GM19438 (cell line): ENCODE measurements around the gene CEP85.
"Not testable (repeated sequence)": the region's sequence is repeated elsewhere in the genome, so short reads cannot be mapped to it uniquely, and the experiment has no call there.

ENCODE experiments used
- ATAC-seq: cut with Tn5 transposase; IDR thresholded peaks from one replicate; pipeline ENCODE4 v1.9.1; 2021; ENCODE audit warnings: low read depth; ENCODE audit not compliant: unreplicated experiment

Gene CEP85

GRCh38 chr1:26289158-26290059 lies 55.4 kb downstream of the CEP85 start:
- peak; percentile 40 for ATAC-seq

GRCh38 chr1:26290122-26290881 lies 56.3 kb downstream of the CEP85 start:
- no peak for ATAC-seq

- no peak for ATAC-seq
These were observed 56.9 kb downstream of the CEP85 start for GRCh38 chr1:26290882-26291261.

DNA sequence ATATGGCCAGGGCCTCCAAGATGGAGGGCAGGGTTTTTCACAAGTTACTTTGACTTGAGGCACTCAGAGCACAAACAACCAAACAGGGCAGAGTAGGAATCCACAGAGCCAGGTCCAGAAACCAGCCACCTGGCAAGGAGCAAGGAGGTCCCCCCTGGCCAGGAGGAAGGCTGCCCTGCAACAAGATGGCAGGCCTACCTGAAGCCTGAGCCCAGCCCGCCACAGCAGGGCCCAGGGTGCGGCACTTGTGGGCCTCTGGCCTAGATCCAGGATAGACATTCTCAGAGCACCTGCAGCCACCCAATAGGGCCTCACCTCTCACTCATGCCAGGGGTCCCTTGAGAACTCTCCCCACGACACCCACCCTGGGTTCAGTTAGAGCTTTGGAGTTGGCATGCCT lies 57.4 kb downstream of the CEP85 start:
- ATAC-seq, result no peak

DNA sequence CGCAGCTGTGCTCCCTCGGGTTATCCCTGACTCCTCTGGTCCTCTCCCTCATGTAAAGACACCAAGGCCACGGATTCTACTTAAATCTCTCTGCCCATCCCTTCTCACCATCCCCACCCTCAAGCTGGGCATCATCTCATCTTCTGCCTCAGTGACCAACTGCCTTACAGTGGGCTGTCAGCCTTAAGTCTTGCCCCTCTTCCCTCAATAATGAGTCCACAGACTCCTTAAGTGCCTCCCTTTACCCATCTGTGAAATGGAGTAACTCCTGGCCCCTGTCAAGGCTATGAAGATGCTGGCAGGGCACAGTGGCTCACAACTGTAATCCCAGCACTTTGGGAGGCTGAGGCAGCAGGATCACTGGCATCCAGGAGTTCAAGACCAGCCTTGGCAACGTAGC lies 57.9 kb downstream of the CEP85 start:
- no peak for ATAC-seq

- ATAC-seq, result not testable (repeated sequence)
These were observed 58.7 kb downstream of the CEP85 start for GRCh38 chr1:26292735-26293134.

GRCh38 chr1:26293911-26294463 lies 60.0 kb downstream of the CEP85 start:
- ATAC-seq, result no peak

- no peak for ATAC-seq
These were observed 61.5 kb downstream of the CEP85 start for GRCh38 chr1:26295194-26296138.

- no peak for ATAC-seq
These were observed 62.5 kb downstream of the CEP85 start for GRCh38 chr1:26296340-26297056.

GRCh38 chr1:26297057-26297790 lies 63.2 kb downstream of the CEP85 start:
- ATAC-seq, result no peak

DNA sequence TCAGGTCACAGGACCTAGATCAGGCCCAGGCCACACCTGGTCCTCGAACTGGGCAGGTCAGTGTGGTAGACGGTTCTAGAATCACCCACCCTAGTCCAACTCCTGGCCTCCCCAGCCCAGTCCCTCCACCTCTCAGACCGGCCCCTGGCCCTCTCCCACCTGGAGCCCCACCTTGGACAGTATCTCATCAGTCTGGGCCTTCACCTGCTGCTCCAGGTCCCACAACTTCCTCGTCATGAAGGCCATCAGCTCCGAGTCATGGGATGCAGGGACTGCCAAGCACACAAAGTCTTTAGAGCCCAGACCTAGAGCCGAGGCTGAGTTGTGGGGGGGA lies 63.8 kb downstream of the CEP85 start:
- no peak for ATAC-seq

DNA sequence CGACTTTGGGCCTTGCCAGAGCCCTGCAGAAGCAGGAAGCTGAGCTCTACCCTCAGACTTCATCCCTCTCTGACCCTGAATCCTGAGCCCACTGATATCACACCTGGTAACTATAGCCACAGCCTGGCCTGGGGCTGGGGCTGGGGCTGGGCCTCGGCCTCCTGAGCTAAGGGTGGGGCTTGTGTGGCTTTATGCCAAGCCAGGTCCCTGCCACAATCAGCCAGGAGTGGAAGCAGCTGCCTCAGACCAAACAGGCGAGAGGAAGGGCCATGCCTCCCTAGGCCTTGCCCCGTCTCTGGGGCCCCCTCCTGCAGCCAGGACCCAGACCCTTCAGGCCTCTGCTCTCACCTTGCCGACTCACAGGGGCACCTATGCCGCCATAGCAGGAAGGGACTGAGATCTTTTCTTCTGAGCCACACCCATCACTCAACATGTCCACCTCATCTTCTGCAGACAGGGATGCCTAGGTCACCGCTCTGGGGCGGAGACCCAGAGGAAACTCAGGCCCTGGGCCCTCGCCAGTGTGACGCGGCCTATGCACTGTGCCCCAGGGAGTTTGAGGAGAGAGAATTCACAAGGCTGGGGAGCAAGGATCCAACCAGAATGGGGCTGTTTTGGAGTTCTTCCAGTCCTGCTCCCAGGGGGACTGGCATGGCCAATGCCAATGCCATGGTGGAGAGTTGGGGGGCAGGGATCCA lies 66.7 kb downstream of the CEP85 start:
- ATAC-seq, result no peak

- no peak for ATAC-seq
These were observed 68.9 kb downstream of the CEP85 start for GRCh38 chr1:26302733-26303405.

GRCh38 chr1:26305667-26306289 lies 71.8 kb downstream of the CEP85 start:
- ATAC-seq, result no peak

DNA sequence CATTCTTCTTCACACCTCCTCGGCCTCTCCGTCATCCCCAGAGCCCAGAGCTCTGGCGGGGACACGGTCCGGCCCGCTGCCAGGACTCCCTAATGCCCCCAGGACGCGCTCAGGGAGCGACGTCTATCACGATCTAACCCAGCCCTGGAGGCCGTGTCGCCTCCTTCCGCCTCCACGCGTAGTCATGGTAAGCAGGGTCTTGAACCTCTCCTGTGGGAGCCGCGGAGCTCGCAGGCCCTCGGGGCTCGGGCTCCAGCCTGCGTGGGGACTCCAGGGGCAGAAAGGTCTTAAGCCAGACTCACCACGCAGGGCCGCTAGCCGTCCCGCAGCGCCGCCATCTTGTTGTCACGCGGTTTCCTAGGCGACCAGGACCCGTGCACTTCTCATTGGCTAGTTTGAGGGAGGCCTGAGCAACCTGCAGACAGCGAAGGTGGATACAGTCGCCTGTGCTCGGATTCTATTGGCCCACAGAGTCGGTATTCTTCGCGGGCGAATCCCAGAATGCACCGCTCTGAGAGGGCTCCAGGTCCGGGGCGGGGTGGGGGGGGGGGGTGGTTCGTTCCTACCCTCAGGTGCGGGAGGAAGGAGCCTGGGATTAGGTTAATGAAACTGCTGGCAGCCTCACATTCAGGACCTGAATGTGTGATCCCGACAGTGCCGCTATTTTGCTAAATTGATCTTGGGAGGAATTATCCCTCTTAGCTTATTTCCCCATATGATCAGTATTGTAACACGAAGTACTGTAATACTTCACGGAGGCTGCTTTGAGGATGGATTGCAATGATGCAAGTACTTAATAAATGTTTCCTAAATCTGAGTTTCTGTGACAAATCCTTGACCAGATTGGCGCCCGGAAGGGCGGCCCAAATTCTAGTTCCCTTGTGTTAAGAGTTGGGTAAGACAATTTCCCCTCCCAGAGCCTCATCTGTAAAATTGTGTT lies 72.6 kb downstream of the CEP85 start, which contains the start of gene UBXN11:
Gene UBXN11, minus strand, starts transcription at position 347 of the 940 bp plus-strand sequence. CDS start 3,753 bp downstream, outside the sequence.
- peak; percentile 98 for ATAC-seq

- ATAC-seq, result no peak
These were observed 73.4 kb downstream of the CEP85 start for GRCh38 chr1:26307363-26307781.
